HG03432 (cell line): ENCODE data around the gene HCAR2.
"Not testable (repeated sequence)": the region's sequence is repeated elsewhere in the genome, so short reads cannot be mapped to it uniquely, and the experiment has no call there.

ENCODE experiments used
- ATAC-seq: cut with Tn5 transposase; IDR thresholded peaks from one replicate; pipeline ENCODE4 v1.9.1; 2021; ENCODE audit warnings: mild to moderate bottlenecking, moderate library complexity; ENCODE audit not compliant: unreplicated experiment

Gene HCAR2

GRCh38 chr12:122702890-122703611, at the start of gene HCAR2:
Gene HCAR2 (minus strand): TSS chr12:122703357. CDS start chr12:122703283, 74 bp downstream.
- not testable (repeated sequence) for ATAC-seq

- ATAC-seq, result peak; percentile 95
Observed at GRCh38 chr12:122752464-122753318, 49.5 kb upstream of the HCAR2 start, which contains the start of gene DENR. Gene DENR (plus strand): TSS chr12:122752824. CDS start chr12:122753702, 878 bp downstream.

GRCh38 chr12:122750781-122751515, 47.8 kb upstream of the HCAR2 start:
- not testable (repeated sequence) for ATAC-seq

GRCh38 chr12:122749569-122750332, 46.6 kb upstream of the HCAR2 start:
- no peak for ATAC-seq

GRCh38 chr12:122747224-122748135, 44.3 kb upstream of the HCAR2 start:
- ATAC-seq, result no peak

- no peak for ATAC-seq
Observed at GRCh38 chr12:122743895-122744525, 40.9 kb upstream of the HCAR2 start.

- ATAC-seq, result no peak
Observed at GRCh38 chr12:122740351-122740750, 37.2 kb upstream of the HCAR2 start.

GRCh38 chr12:122738571-122738970, 35.4 kb upstream of the HCAR2 start:
- no peak for ATAC-seq

- ATAC-seq, result no peak
Observed at GRCh38 chr12:122732611-122733010, 29.5 kb upstream of the HCAR2 start.

GRCh38 chr12:122732170-122732569, 29.0 kb upstream of the HCAR2 start:
- ATAC-seq, result no peak

- ATAC-seq, result no peak
Observed at GRCh38 chr12:122730215-122731014, 27.3 kb upstream of the HCAR2 start, which contains the start of gene HCAR1. Gene HCAR1 (minus strand): TSS chr12:122730844. CDS start chr12:122730339, 505 bp downstream.

- ATAC-seq, result no peak
Observed at GRCh38 chr12:122729583-122730214, 26.5 kb upstream of the HCAR2 start.

GRCh38 chr12:122726080-122726558, 23.0 kb upstream of the HCAR2 start:
- ATAC-seq, result peak; percentile 37

- no peak for ATAC-seq
Observed at GRCh38 chr12:122725452-122726079, 22.4 kb upstream of the HCAR2 start.

GRCh38 chr12:122724641-122725243, 21.6 kb upstream of the HCAR2 start:
- ATAC-seq, result no peak

GRCh38 chr12:122722387-122722786, 19.2 kb upstream of the HCAR2 start:
- no peak for ATAC-seq
